Neural progenitor cell (in vitro differentiated cells): ENCODE data around the gene PTPRC. TPM values are rescaled to one million over a fixed set of nuclear protein-coding genes. Genes with fewer than 3 reads are reported as not detected.
"Not testable (repeated sequence)": the region's sequence is repeated elsewhere in the genome, so short reads cannot be mapped to it uniquely, and the experiment has no call there.

Source experiments
- DNase-seq: peaks from one replicate; pipeline ENCODE4 v3.0.0-alpha.2; 2016; ENCODE audit warnings: low spot score
- H2AFZ ChIP-seq: fragments of 200-600 bp; sonication (generic); replicated peaks from 2 replicates; pipeline ENCODE4 v1.6.1; 2016; ENCODE audit warnings: antibody characterized with exemption
- H3F3A ChIP-seq: fragments of 200-600 bp; sonication (generic); 2 replicates; pipeline ENCODE4 v1.6.1; 2016; ENCODE audit warnings: antibody characterized with exemption, low read depth
- H3K27ac ChIP-seq: fragments of 200-600 bp; sonication (generic); 2 replicates; pipeline ENCODE4 v1.5.1; 2016; ENCODE audit warnings: mild to moderate bottlenecking
- H3K27me3 ChIP-seq: fragments of 200-600 bp; sonication (generic); 2 replicates; pipeline ENCODE4 v1.6.1; 2016; ENCODE audit warnings: mild to moderate bottlenecking, moderate library complexity
- H3K36me3 ChIP-seq: fragments of 200-600 bp; sonication (generic); 2 replicates; pipeline ENCODE4 v1.5.1; 2016
- H3K4me1 ChIP-seq: fragments of 200-600 bp; sonication (generic); 2 replicates; pipeline ENCODE4 v1.6.1; 2016; ENCODE audit warnings: mixed run types
- H3K4me2 ChIP-seq: fragments of 200-600 bp; sonication (generic); 2 replicates; pipeline ENCODE4 v1.6.1; 2016
- H3K4me3 ChIP-seq: fragments of 200-600 bp; sonication (generic); 2 replicates; pipeline ENCODE4 v1.5.1; 2016
- H3K79me2 ChIP-seq: fragments of 200-600 bp; sonication (generic); 2 replicates; pipeline ENCODE4 v1.6.1; 2016; ENCODE audit warnings: low read depth
- H3K9ac ChIP-seq: fragments of 200-600 bp; sonication (generic); 2 replicates; pipeline ENCODE4 v1.6.1; 2016
- H3K9me3 ChIP-seq: fragments of 200-600 bp; sonication (generic); 2 replicates; pipeline ENCODE4 v1.5.1; 2016; ENCODE audit warnings: low read depth
- H4K20me1 ChIP-seq: fragments of 200-600 bp; sonication (generic); 2 replicates; pipeline ENCODE4 v1.6.1; 2016; ENCODE audit warnings: low read depth
- H3K27ac Mint-ChIP-seq: 3 replicates; pipeline ENCODE4 v1.8.0; 2021; ENCODE audit warnings: mixed read lengths
- H3K27me3 Mint-ChIP-seq: 2 replicates; pipeline ENCODE4 v1.8.0; 2022; ENCODE audit warnings: low read depth, mild to moderate bottlenecking, inconsistent platforms, moderate library complexity, mixed read lengths; ENCODE audit not compliant: insufficient read depth
- H3K36me3 Mint-ChIP-seq: 3 replicates; pipeline ENCODE4 v1.8.0; 2021; ENCODE audit warnings: mixed read lengths
- H3K4me1 Mint-ChIP-seq: 3 replicates; pipeline ENCODE4 v1.8.0; 2021; ENCODE audit warnings: mixed read lengths
- H3K4me3 Mint-ChIP-seq: 3 replicates; pipeline ENCODE4 v1.8.0; 2021; ENCODE audit warnings: mild to moderate bottlenecking, moderate library complexity, mixed read lengths
- H3K9me3 Mint-ChIP-seq: 3 replicates; pipeline ENCODE4 v1.8.0; 2020; ENCODE audit warnings: mixed read lengths
- EZH2 ChIP-seq: fragments of 200-600 bp; sonication (generic); IDR thresholded peaks from 2 replicates; pipeline ENCODE4 v1.6.1; 2017; ENCODE audit warnings: antibody characterized with exemption, mild to moderate bottlenecking, moderate library complexity
- EZH2phosphoT487 ChIP-seq: fragments of 200-600 bp; sonication (generic); IDR thresholded peaks from 2 replicates; pipeline ENCODE4 v1.6.1; 2017; ENCODE audit warnings: antibody characterized with exemption
- total RNA-seq: library from RNA; depleted of rRNA; stranded (reverse); fragments of >200 nt; gene quantifications from 2 replicates; pipeline ENCODE4 v1.2.3, GENCODE V29; 2015; ENCODE audit warnings: low replicate concordance
- TF ChIP-seq, protein P1 (sequence below): fragments of 200-600 bp; sonication (generic); IDR thresholded peaks from 2 replicates; pipeline ENCODE4 v1.5.1; 2017; ENCODE audit warnings: antibody characterized with exemption, mild to moderate bottlenecking

The PTPRC gene
- total RNA-seq, 1 donor from 2014 or later: not detected

- no peak overlapping the region for H3K27ac ChIP-seq
- TF ChIP-seq EZH2phosphoT487: no peak
- no peak for TF ChIP-seq EZH2
- TF ChIP-seq, protein P1, sequence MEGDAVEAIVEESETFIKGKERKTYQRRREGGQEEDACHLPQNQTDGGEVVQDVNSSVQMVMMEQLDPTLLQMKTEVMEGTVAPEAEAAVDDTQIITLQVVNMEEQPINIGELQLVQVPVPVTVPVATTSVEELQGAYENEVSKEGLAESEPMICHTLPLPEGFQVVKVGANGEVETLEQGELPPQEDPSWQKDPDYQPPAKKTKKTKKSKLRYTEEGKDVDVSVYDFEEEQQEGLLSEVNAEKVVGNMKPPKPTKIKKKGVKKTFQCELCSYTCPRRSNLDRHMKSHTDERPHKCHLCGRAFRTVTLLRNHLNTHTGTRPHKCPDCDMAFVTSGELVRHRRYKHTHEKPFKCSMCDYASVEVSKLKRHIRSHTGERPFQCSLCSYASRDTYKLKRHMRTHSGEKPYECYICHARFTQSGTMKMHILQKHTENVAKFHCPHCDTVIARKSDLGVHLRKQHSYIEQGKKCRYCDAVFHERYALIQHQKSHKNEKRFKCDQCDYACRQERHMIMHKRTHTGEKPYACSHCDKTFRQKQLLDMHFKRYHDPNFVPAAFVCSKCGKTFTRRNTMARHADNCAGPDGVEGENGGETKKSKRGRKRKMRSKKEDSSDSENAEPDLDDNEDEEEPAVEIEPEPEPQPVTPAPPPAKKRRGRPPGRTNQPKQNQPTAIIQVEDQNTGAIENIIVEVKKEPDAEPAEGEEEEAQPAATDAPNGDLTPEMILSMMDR: no peak
- no peak overlapping the region for H3K4me2 ChIP-seq
- H3K9me3 ChIP-seq: no peaks in the 10 kb centered on the region
- H3K36me3 ChIP-seq: no peaks in the 10 kb centered on the region
- H3K4me1 ChIP-seq: peaks cover 8% of the 10 kb centered on the region
- no peak overlapping the region for H3K9ac ChIP-seq
- H3K27ac Mint-ChIP-seq: no peak overlapping the region
- H2AFZ ChIP-seq: no peak overlapping the region
- peaks cover 6% of the 10 kb centered on the region for H3K9me3 Mint-ChIP-seq
- no peaks in the 10 kb centered on the region for H4K20me1 ChIP-seq
- DNase-seq: no peak
- H3K36me3 Mint-ChIP-seq: no peaks in the 10 kb centered on the region
- H3K4me3 ChIP-seq: no peak overlapping the region
- H3K4me1 Mint-ChIP-seq: peaks cover 22% of the 10 kb centered on the region
- H3K27me3 ChIP-seq: no peaks in the 10 kb centered on the region
- H3F3A ChIP-seq: no peaks in the 10 kb centered on the region
- H3K79me2 ChIP-seq: no peaks in the 10 kb centered on the region
- no peak overlapping the region for H3K4me3 Mint-ChIP-seq
- peaks cover 5% of the 10 kb centered on the region for H3K27me3 Mint-ChIP-seq
These were observed 37.9 kb upstream of the PTPRC start for GRCh38 chr1:198600906-198601305.

- not testable (repeated sequence) for H3K9me3 ChIP-seq, H3K27me3 Mint-ChIP-seq, H3K79me2 ChIP-seq, H4K20me1 ChIP-seq, H3K4me3 ChIP-seq, H3K36me3 ChIP-seq, H2AFZ ChIP-seq, H3K9me3 Mint-ChIP-seq, DNase-seq, H3K36me3 Mint-ChIP-seq, H3K27me3 ChIP-seq, H3F3A ChIP-seq, H3K9ac ChIP-seq, H3K27ac Mint-ChIP-seq, H3K4me2 ChIP-seq, H3K27ac ChIP-seq, H3K4me3 Mint-ChIP-seq
- peaks cover 26% of the 10 kb centered on the region for H3K4me1 Mint-ChIP-seq
- peaks cover 12% of the 10 kb centered on the region for H3K4me1 ChIP-seq
These were observed 37.5 kb upstream of the PTPRC start for GRCh38 chr1:198601310-198601709.

- peaks cover 6% of the 10 kb centered on the region for H3K9me3 Mint-ChIP-seq
- peaks cover 32% of the 10 kb centered on the region for H3K4me1 Mint-ChIP-seq
- Histone ChIP-seq H2AFZ (no peak overlapping the region), H3K9ac (no peak overlapping the region), H3K4me2 (no peak overlapping the region), H3K36me3 (no peaks in the 10 kb centered on the region), H3K4me1 (peaks cover 15% of the 10 kb centered on the region), H4K20me1 (no peaks in the 10 kb centered on the region), H3K27me3 (no peaks in the 10 kb centered on the region), H3F3A (no peaks in the 10 kb centered on the region), H3K27ac (no peak overlapping the region), H3K9me3 (no peaks in the 10 kb centered on the region), H3K79me2 (no peaks in the 10 kb centered on the region), H3K4me3 (no peak overlapping the region)
- H3K36me3 Mint-ChIP-seq: no peaks in the 10 kb centered on the region
- TF ChIP-seq, protein P1: no peak
- TF ChIP-seq EZH2phosphoT487 (no peak), EZH2 (no peak)
- DNase-seq: no peak
- H3K27me3 Mint-ChIP-seq: peaks cover 5% of the 10 kb centered on the region
- H3K4me3 Mint-ChIP-seq: no peak overlapping the region
- no peak overlapping the region for H3K27ac Mint-ChIP-seq
These were observed 36.6 kb upstream of the PTPRC start for GRCh38 chr1:198601936-198602889.

DNA sequence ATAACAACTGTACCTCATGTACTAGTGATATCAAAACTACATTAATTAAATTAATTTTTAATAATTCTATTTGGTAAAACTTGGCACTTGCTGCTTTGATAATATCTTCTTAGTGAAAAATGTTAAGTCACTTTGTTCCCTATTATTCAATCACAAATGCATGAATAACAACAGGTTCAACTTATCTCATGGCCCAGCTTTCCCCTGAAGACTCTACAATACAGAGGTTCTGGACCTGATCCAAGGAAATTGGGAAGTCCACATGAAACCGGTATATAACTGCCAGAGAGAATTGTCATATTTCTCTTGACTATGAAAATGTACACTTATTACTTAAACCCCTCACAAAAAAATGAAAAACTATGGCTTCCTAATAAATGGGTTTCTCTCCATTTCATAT, 33.9 kb upstream of the PTPRC start:
- Histone ChIP-seq H3K9me3 (no peaks in the 10 kb centered on the region), H3K27ac (no peak overlapping the region), H3K79me2 (no peaks in the 10 kb centered on the region), H3K27me3 (no peaks in the 10 kb centered on the region), H3F3A (no peaks in the 10 kb centered on the region), H3K4me1 (peaks cover 15% of the 10 kb centered on the region), H4K20me1 (no peaks in the 10 kb centered on the region), H3K4me3 (no peak overlapping the region), H3K9ac (no peak overlapping the region), H2AFZ (no peak overlapping the region), H3K4me2 (no peak overlapping the region), H3K36me3 (no peaks in the 10 kb centered on the region)
- peaks cover 5% of the 10 kb centered on the region for H3K27me3 Mint-ChIP-seq
- no peak for TF ChIP-seq EZH2phosphoT487
- no peak for TF ChIP-seq EZH2
- H3K9me3 Mint-ChIP-seq: peaks cover 6% of the 10 kb centered on the region
- no peaks in the 10 kb centered on the region for H3K36me3 Mint-ChIP-seq
- DNase-seq: no peak
- H3K4me3 Mint-ChIP-seq: no peak overlapping the region
- peaks cover 32% of the 10 kb centered on the region for H3K4me1 Mint-ChIP-seq
- H3K27ac Mint-ChIP-seq: no peak overlapping the region
